ENCODE results near the gene EIF3CL. TPM values are rescaled to one million over a fixed set of nuclear protein-coding genes. Genes with fewer than 3 reads are reported as not detected.

EIF3CL gene
- total RNA-seq, 1 donor from 2014 or later: 180 TPM

Other genes starting within 250 kb of the EIF3CL start
- gene XPO6, start 191.9 kb downstream of the EIF3CL start, total RNA-seq: 61.9 and 100 TPM in 2 replicates
- 10.5 and 12.9 TPM in 2 replicates for gene SBK1, start 111.3 kb downstream of the EIF3CL start, total RNA-seq
- not detected in 2 replicates for gene NPIPB6, start 40.3 kb downstream of the EIF3CL start, total RNA-seq
- gene NPIPB7, start 68.5 kb upstream of the EIF3CL start, total RNA-seq: not detected in 2 replicates
- gene CLN3, start 88.2 kb upstream of the EIF3CL start, total RNA-seq: 30.3 and 41.5 TPM in 2 replicates
- gene APOBR, start 90.8 kb upstream of the EIF3CL start, total RNA-seq: 0.21 TPM in 2 replicates
- not detected in 2 replicates for gene IL27, start 103.0 kb upstream of the EIF3CL start, total RNA-seq
- gene NUPR1, start 135.1 kb upstream of the EIF3CL start, total RNA-seq: 0.55 and 0.63 TPM in 2 replicates
- gene SGF29, start 150.1 kb upstream of the EIF3CL start, total RNA-seq: 28.5 and 32.5 TPM in 2 replicates
- gene SULT1A2, start 193.2 kb upstream of the EIF3CL start, total RNA-seq: 0.13 and 0.27 TPM in 2 replicates
- gene SULT1A1, start 206.2 kb upstream of the EIF3CL start, total RNA-seq: 3.1 and 3.3 TPM in 2 replicates
- not detected in 2 replicates for gene NPIPB8, start 234.2 kb upstream of the EIF3CL start, total RNA-seq